Neutrophil (primary cell): Measurements from ENCODE around the gene PRPH.
A peak's percentile ranks its signal among the peaks of the same experiment; 100 is the strongest.

Experiments used
- H3K27ac ChIP-seq: fragments of 200-600 bp; sonication (generic); 2 replicates; pipeline ENCODE4 v1.5.1; 2016; ENCODE audit warnings: mild to moderate bottlenecking, moderate library complexity
- H3K27me3 ChIP-seq: fragments of 200-600 bp; sonication (generic); 2 replicates; pipeline ENCODE4 v1.6.0; 2016; ENCODE audit warnings: mild to moderate bottlenecking
- H3K36me3 ChIP-seq: fragments of 200-600 bp; sonication (generic); 2 replicates; pipeline ENCODE4 v1.5.1; 2017
- H3K4me1 ChIP-seq, 2 experiments: fragments of 200-600 bp in 1 of 2; sonication (generic) in 1 of 2; 1 replicate in 1 of 2; 2 replicates in 1 of 2; pipeline versions ENCODE4 v1.5.1 to v1.6.1; 2013 to 2016; ENCODE audit warnings: low read depth in 1 of 2, low read length in 1 of 2, mild to moderate bottlenecking in 1 of 2, moderate library complexity in 1 of 2; ENCODE audit not compliant: control insufficient read depth in 1 of 2, insufficient read depth in 1 of 2
- H3K4me3 ChIP-seq, 2 experiments: fragments of 200-600 bp in 1 of 2; sonication (generic) in 1 of 2; 1 replicate in 1 of 2; 2 replicates in 1 of 2; pipeline ENCODE4 v1.5.1; 2013 to 2016; ENCODE audit warnings: low read depth in 1 of 2, low read length in 1 of 2, mild to moderate bottlenecking in 1 of 2, moderate library complexity in 1 of 2
- H3K9me3 ChIP-seq: fragments of 200-600 bp; sonication (generic); 2 replicates; pipeline ENCODE4 v1.5.1; 2016
- TF ChIP-seq, protein P1 (sequence below): fragments of 200-600 bp; sonication (generic); IDR thresholded peaks from 2 replicates; pipeline ENCODE4 v1.5.1; 2016; ENCODE audit warnings: antibody characterized with exemption

The PRPH gene

DNA sequence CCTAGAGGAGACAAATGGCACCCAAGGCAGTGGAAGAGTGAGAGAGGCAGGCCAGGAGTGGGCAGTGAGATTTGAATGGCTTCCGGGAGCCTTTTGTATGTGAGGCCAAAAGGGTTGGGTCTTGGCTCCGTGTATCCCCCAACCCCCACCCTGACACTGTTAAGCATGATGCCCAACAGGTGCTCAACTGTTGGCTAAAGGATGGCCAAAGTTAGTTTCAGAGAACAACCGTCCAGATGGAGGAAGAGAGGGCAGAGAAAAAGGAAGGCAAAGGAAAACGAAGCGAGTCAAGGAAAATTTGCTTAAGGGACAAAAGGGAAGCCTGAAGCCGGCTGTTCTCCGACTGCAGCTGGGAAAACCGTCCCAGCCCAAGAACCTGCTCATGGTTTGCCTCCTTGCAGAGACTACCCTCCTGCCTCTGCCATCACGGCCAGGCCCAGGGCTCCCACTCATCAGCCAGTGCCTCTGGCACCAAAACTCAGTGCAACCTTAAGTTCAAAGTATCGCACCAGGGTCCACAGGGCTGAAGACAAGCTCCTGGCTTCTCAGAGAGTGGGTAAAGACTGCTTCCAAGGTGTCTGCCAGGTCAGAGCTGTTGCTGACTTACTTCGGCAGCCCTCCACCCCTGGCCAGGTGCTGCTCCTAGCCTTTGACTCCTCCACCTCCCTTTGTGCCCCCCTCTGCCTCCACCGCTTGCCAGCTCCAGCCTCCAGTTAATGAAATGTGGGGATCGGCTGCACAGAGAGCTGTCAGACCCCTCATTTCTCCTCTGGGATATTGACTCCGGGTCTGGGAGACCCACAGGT, 46.2 kb downstream of the PRPH start:
- H3K4me3 ChIP-seq = no peak overlapping the region
- TF ChIP-seq, protein P1, sequence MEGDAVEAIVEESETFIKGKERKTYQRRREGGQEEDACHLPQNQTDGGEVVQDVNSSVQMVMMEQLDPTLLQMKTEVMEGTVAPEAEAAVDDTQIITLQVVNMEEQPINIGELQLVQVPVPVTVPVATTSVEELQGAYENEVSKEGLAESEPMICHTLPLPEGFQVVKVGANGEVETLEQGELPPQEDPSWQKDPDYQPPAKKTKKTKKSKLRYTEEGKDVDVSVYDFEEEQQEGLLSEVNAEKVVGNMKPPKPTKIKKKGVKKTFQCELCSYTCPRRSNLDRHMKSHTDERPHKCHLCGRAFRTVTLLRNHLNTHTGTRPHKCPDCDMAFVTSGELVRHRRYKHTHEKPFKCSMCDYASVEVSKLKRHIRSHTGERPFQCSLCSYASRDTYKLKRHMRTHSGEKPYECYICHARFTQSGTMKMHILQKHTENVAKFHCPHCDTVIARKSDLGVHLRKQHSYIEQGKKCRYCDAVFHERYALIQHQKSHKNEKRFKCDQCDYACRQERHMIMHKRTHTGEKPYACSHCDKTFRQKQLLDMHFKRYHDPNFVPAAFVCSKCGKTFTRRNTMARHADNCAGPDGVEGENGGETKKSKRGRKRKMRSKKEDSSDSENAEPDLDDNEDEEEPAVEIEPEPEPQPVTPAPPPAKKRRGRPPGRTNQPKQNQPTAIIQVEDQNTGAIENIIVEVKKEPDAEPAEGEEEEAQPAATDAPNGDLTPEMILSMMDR = no peak
- no peak overlapping the region for H3K27ac ChIP-seq
- H3K4me1 ChIP-seq = peaks cover 34 to 43% of the 10 kb centered on the region in 2 experiments
- H3K36me3 ChIP-seq = no peaks in the 10 kb centered on the region
- peaks cover 100% of the 10 kb centered on the region for H3K27me3 ChIP-seq
- H3K9me3 ChIP-seq = no peaks in the 10 kb centered on the region

DNA sequence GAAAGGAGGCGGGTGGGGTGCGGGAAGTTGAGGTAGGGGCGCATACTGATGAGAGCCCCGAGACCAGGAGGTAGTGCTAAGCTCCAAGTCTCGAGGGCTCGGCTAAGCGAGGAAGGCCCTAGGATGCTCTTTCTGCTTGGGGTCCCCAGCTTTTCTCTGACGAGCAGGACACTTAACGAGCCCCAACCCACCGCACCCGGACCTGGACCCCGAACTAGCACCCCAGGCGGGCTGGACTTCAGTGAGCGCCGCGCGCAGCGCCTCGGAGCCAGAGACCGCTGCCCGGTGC, 46.8 kb downstream of the PRPH start:
- Histone ChIP-seq H3K9me3 (no peaks in the 10 kb centered on the region), H3K4me3 (peak overlapping the region; percentile 48 to 61), H3K4me1 (peaks cover 31 to 43% of the 10 kb centered on the region in 2 experiments), H3K36me3 (no peaks in the 10 kb centered on the region), H3K27me3 (peaks cover 100% of the 10 kb centered on the region), H3K27ac (no peak overlapping the region)
- TF ChIP-seq, protein P1 = no peak

DNA sequence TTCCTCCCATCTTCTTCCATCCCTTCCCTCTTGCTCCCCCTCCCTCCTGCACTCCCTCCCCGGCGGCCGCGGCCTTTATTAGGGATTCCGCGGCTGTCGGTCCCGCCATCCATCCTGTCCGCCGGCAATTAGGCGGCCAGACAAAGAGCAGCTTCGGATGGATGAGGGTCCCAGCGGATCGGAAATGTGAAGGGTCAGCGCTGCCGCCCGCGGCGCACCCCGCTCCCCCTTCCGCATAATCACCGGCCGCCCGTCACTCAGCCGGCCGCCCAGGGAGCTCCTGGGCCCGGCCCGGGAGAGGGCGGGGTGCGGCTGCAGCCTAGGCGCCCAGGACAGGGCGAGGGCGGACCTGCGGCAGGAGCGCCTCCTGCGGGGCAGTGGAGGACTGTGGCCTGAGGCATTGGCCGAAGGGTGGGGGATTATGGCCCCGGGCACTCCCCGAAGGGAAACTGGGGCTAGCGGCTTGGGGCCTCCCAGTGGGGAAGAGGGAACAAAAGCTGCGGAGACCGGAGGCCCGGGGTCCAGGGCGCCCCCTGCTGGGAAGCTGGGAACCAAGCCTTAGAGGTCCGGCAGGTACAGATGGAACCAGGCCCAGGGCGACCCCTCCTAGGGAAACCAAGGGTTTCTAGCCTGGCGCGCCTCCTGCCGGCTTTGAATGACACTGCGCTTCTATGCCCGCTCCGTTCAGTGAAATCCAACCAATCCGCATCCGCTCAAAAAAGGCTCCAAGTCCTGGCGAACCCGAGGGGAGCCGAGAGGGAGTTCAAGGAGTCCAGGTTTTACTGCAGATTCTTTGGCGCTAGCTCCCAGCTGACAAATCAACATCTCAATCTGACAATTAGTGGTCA, 47.3 kb downstream of the PRPH start:
- H3K27ac ChIP-seq = no peak overlapping the region
- H3K4me3 ChIP-seq = peak overlapping the region; percentile 48 to 61
- no peaks in the 10 kb centered on the region for H3K36me3 ChIP-seq
- peaks cover 34 to 43% of the 10 kb centered on the region in 2 experiments for H3K4me1 ChIP-seq
- TF ChIP-seq, protein P1 = peak; percentile 51
- H3K27me3 ChIP-seq = peaks cover 100% of the 10 kb centered on the region
- H3K9me3 ChIP-seq = no peaks in the 10 kb centered on the region

DNA sequence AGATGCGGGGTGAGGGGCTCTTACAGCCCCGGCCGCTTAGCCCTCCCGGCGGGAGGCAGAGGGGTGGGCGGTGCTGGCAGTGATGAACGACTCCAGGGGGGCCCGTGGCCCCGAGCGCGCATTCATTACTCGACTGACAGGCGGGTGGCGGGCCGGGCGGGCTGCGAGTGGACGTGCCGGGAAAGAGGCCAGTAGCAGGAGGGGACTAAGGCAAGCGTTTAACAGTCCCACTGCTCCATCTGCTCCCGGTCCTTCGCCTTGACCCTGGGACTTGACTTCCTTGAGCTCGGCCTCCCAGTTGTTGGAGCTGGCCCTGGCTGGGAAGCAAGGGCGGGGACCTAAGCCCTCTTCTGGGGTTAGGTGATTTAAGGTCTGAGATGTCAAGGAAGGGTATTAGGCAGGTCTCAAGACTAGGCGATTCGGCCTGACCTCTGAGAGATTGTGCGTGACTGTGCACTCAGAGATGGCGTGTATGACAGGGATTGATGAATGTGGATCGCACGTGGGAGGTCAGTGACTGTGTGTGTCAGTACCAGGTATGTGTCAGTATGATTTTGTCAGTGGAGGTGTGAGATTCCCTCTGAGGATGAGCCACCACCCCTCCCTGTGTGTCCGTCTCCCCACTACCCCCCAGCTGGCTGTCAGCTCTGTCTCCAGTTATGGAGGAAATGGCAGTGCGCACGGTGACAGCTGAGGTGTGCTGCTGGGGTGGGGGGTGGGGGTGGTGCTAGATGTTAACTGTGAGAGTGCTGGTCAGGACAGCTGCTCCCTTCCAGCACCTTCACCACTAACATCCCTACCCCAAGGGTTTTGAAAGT, 48.2 kb downstream of the PRPH start:
- no peak overlapping the region for H3K27ac ChIP-seq
- TF ChIP-seq, protein P1 = no peak
- peaks cover 100% of the 10 kb centered on the region for H3K27me3 ChIP-seq
- H3K9me3 ChIP-seq = no peaks in the 10 kb centered on the region
- H3K4me3 ChIP-seq = peak overlapping the region; percentile 48 to 61
- H3K4me1 ChIP-seq = peaks cover 37 to 48% of the 10 kb centered on the region in 2 experiments
- no peaks in the 10 kb centered on the region for H3K36me3 ChIP-seq

DNA sequence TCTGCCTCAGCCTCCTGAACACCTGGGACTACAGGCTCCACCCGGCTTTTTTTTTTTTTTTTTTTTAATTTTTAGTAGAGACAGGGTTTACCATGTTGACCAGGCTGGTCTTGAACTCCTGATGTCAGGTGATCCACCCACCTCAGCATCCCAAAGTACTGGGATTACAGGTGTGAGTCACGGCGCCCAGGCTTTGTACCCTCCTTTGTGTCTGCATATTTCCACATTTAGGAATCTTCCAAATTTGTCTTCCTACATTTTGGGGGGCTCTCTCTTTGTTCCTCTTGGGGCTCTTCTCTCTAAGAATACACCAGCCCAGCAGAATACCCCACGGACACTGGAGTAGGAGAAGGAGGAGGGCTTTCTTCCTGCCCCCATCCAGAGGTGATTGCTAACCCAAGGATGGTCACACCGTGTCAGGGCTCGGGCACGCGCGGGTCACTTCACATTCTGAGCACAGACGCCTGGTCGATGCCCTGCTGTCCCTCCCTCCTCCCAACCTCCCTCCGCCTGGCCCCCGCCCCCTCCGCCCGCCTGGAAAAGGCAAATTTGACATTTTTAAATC, 49.6 kb downstream of the PRPH start:
- TF ChIP-seq, protein P1 = no peak
- Histone ChIP-seq H3K4me3 (no peak overlapping the region), H3K36me3 (no peaks in the 10 kb centered on the region), H3K4me1 (peaks cover 37 to 48% of the 10 kb centered on the region in 2 experiments), H3K27me3 (peaks cover 100% of the 10 kb centered on the region), H3K27ac (no peak overlapping the region), H3K9me3 (no peaks in the 10 kb centered on the region)
